Endometrial microvascular endothelial cells (primary cell): ENCODE measurements around the gene NOL9. TPM values are rescaled to one million over a fixed set of nuclear protein-coding genes. Genes with fewer than 3 reads are reported as not detected.

Experiments
- in situ Hi-C: cut with HindIII; loops from 2 replicates; pipeline ENCODE4 v1.10.0; 2017; ENCODE audit warnings: low sequenced_read_pairs, low pct_unique_long_range_greater_than_20kb; ENCODE audit errors: inconsistent ontology term
- total RNA-seq: library from RNA; depleted of rRNA; stranded (reverse); fragments of >200 nt; gene quantifications from one replicate; pipeline ENCODE4 v1.2.3, GENCODE V29; 2015; ENCODE audit errors: inconsistent ontology term

The NOL9 gene
- total RNA-seq, 1 donor from 2014 or later, result 44.9 TPM

DNA sequence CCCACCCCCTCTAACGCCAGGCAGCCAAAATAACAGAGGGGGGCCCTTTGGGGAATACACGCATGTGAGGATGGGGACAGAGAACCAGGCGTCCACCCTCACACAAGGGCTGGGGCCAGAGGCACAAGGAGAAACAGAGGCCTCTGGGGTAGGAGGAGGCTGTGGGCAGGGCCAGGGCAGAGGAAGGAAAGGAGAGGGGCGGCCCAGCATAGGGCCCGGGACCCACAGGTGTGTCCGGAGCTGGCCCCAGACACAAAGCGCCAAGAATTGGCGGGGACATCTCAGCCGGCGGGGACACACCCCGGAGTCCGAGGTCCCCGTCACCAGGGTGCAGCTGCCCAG is 69.5 kb downstream of the NOL9 start:
- in situ Hi-C loops, result no loop called here

GRCh38 chr1:6483761-6484117 is 70.6 kb downstream of the NOL9 start:
- in situ Hi-C loops, result no loop called here

DNA sequence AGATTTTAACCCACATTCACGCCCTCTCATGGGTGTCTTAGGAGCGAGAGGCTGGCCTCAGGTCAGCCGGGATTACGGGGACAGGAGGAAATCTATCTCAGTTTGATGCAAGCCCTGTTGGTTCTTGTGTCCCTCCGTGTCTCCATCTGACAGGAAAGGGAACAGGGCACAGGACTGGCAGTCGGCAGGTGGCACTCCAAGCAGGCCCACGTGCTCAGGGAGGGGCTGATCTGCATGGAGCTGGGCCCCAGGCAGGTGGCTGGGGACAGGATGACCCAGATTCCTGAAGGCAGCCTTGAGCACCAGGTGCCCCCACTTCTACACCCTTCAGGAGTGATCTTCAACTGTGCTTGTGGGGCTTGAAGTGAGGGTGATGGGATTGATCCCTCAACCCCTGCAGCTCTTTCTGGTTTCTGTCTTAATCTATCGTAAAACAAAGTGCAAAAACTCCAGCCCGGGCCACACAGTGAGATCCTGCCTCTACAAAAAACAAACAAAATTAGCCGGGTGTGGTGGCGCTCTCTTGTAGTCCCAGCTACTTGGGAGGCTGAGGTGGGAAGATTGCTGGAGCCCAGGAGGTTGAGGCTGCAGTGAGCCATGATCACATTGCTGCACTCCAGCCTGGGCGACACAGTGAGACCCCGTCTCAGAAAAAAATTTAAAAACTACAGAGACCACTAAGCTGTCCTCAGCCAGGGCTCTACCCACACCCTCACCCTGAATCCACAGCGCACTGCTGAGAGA is 71.1 kb downstream of the NOL9 start:
- in situ Hi-C loops, result no loop called here

DNA sequence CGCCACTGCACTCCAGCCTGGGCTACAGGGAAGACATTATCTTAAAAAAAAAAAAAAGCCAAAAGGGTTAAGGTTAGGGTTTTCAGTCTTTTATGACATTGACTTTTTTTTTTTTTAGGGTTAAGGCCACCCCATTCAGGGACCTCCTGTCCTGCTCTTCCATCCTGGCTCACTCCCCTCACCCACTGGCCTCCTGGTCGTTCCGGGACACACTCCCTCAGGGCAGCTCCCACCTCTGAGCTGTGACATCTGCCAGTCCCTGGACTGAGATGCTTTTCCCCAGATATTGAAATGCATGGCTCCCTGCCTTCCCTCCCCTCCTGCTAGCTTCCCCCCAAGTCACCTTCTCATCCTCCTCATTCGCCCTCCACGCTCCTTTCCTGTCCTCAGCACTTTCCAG is 72.5 kb downstream of the NOL9 start:
- in situ Hi-C loops, result no loop called here

DNA sequence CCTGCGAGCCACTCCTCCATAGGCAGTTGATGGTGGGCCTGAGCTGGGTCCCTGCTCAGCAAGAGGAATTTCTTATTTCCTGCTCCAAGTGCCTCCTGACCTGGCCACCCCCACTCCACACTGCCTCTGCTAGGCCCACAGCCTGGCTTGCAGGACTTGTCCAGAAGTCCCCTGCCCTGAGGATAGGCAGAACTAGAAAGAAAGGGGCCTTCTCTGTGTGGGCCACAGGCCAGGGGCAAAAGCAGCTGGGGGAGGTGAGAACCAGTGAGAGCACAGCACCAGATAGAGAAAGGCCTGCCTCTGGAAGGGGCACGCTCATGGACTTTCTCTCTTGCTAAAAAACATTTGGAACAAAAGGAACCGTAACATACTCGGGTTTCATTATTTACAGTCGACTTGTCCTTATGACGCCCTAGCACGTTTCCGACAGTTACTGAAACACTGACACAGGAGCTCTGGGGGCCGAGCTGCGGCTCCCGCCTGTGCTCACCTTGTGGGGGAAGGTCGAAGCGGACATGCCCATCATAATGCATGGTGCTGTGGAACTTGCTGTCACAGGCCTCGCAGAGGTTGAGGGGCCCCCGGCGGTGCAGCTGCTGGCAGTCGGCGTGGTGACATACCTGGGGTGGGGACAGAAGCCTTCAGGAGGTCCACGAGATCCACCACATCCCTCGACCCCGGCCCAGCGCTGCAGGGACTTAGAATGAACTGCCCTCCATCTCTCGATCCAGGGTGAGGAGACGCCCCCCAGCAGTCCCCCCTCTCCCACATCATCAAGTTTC is 77.1 kb downstream of the NOL9 start:
- in situ Hi-C loops, result no loop called here

GRCh38 chr1:6476483-6476882 is 77.8 kb downstream of the NOL9 start:
- in situ Hi-C loops, result no loop called here

GRCh38 chr1:6475381-6476133 is 78.8 kb downstream of the NOL9 start:
- in situ Hi-C loops, result no loop called here

DNA sequence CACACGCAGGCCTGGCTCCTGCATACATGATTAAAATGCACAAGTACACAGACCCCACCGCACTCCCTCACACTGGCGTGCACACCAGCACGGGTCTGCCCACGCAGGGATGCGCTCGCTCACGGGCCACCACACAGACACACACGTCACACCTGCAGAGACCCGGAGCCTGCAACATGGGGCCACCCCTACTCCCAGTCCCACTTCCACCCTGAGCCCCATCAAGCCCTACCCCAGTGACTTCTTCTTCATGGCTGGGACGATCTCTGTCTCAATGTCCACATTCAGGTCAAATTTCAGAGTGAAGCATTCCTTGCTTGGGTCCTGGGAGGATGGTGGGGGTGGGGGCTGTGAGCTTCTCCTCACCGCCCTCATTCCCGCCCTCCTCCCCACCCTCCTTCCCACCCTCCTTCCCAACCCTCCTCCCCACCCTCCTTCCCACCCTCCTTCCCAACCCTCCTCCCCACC is 79.5 kb downstream of the NOL9 start:
- in situ Hi-C loops, result no loop called here

- in situ Hi-C loops, result no loop called here
Observed at GRCh38 chr1:6473974-6474814, 80.1 kb downstream of the NOL9 start.

DNA sequence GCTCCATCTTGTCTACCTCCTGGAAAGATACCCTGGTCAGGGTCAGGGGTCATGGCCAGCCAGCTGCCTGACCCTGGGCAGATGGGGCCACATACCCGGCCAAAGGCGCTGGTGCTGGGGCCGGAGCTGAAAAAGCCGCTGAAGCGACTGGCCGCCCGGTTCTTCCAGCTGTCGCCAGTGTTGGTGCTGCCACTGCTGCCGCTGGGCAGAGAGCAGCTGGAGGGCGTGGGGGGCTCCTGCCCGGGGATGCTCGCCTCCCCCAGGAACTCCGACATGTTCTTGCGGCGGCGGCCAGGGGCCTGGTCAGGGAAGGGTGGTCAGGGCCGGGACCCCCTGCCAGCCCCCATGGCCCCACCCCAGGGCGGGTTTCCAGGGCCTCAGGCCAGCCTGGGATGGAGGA is 81.2 kb downstream of the NOL9 start:
- in situ Hi-C loops, result no loop called here

GRCh38 chr1:6472391-6472790 is 81.9 kb downstream of the NOL9 start:
- in situ Hi-C loops, result no loop called here

DNA sequence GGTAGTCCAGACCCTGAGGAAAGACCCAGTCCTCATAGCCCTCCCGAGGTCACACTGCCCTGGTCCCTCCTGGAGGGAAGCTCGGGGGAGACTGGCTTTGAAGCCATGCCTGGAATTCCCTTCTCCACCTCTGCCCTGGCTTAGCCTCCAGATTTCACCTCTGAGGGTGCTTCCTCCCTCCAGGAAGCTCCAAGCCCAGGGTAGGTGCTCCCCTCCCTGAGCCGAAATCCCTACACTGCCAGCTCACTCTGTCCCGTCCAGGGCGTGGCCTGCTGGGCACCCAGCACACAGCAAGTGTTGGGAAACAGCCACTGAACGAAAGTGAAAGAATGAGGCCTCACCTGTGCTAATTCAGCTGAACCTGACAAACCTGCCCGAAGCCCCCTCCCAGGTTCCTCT is 82.3 kb downstream of the NOL9 start:
- in situ Hi-C loops, result no loop called here

Other genes with a start within 250 kb of the NOL9 start
- gene ACOT7, start 160.7 kb downstream of the NOL9 start, total RNA-seq, result 101 TPM
- 31.5 TPM for gene HES2, start 134.6 kb downstream of the NOL9 start, total RNA-seq
- 0.46 TPM for gene ESPN, start 129.7 kb downstream of the NOL9 start, total RNA-seq
- 5.9 TPM for gene TNFRSF25, start 88.3 kb downstream of the NOL9 start, total RNA-seq
- gene PLEKHG5, start 62.8 kb downstream of the NOL9 start, total RNA-seq, result 27.6 TPM
- not detected for gene TAS1R1, start 794 bp upstream of the NOL9 start, total RNA-seq
- 9.1 TPM for gene ZBTB48, start 25.5 kb upstream of the NOL9 start, total RNA-seq
- 47.0 TPM for gene KLHL21, start 48.4 kb upstream of the NOL9 start, total RNA-seq
- gene PHF13, start 59.2 kb upstream of the NOL9 start, total RNA-seq, result 6.9 TPM
- gene THAP3, start 70.4 kb upstream of the NOL9 start, total RNA-seq, result 30.4 TPM
- gene DNAJC11, start 147.3 kb upstream of the NOL9 start, total RNA-seq, result 38.1 TPM
- gene CAMTA1, start 230.9 kb upstream of the NOL9 start, total RNA-seq, result 89.0 TPM